HG03066 (cell line): ENCODE data around the gene KMO.

Experiments
- ATAC-seq: cut with Tn5 transposase; IDR thresholded peaks from one replicate; pipeline ENCODE4 v1.9.1; 2021; ENCODE audit warnings: low read depth; ENCODE audit not compliant: unreplicated experiment

The KMO gene

DNA sequence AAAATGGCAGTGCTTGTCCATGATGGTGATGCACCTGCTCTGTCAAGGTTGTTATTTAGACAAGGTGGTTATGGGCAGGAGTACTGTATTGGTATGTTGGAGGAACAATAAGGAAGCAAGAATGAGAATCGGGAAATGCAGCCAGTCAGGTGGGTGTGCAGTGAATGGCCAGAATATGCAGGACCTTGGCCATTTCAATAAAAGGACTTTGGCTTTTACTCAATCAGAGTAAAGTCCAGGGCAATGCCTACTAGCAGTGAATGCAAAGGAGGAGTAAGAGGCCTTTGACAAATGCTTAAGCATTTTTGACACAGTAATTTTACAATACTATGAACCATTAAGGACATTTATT lies 110.4 kb downstream of the KMO start:
- no peak for ATAC-seq

DNA sequence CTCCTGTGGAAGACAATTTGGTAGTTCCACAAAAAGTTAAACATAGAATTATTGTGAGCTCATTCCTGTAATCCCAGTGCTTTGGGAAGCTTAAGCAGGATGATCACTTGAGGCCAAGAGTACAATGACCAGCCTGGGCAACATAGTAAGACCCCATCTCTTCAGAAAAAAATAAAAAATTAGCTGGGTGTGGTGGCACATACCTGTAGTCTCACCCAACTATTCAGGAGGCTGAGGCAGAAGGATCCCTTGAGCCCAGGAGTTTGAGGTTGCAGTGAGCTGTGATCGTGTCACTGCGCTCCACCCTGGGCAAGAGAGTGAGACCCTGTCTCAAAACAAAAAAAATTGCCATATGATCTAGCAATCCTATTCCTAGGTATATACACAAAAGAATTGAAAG lies 112.1 kb downstream of the KMO start:
- ATAC-seq: no peak

GRCh38 chr1:241645199-241645598 lies 113.0 kb downstream of the KMO start:
- ATAC-seq: no peak
